Transverse colon (tissue), 3 donors: ENCODE measurements around the gene GRIK4.

Source experiments
- CTCF ChIP-seq, 5 experiments: fragments of 200-600 bp in 3 of 5; fragments of 450-650 bp in 2 of 5; sonication (generic) in 3 of 5; IDR thresholded peaks; 1 replicate in 2 of 5; 2 replicates in 3 of 5; pipeline ENCODE4 v1.5.1; 2016 to 2017; ENCODE audit warnings: antibody characterized with exemption in 5 of 5, inconsistent platforms in 3 of 5, mild to moderate bottlenecking in 2 of 5, moderate library complexity in 1 of 5
- POLR2A ChIP-seq: fragments of 450-650 bp; IDR thresholded peaks from one replicate; pipeline ENCODE4 v1.6.1; 2016; ENCODE audit warnings: antibody characterized with exemption, mild to moderate bottlenecking, moderate library complexity

- TF ChIP-seq POLR2A (no peak), CTCF (IDR thresholded peaks at IDR 0.05) (no peak)
Observed at GRCh38 chr11:120551191-120551590, 39.6 kb downstream of the GRIK4 start.
